HT-29 (cell line): ENCODE results near the gene CEBPG. TPM values are rescaled to one million over a fixed set of nuclear protein-coding genes. Genes with fewer than 3 reads are reported as not detected.
A peak's percentile ranks its signal among the peaks of the same experiment; 100 is the strongest.

Source experiments
- DNase-seq: peaks from one replicate; pipeline ENCODE4 v3.0.0-alpha.2; 2015; ENCODE audit warnings: low spot score
- total RNA-seq: library from RNA; depleted of rRNA; stranded (reverse); fragments of >200 nt; shearing (Covaris generic); gene quantifications from 2 replicates; pipeline ENCODE4 v1.2.3, GENCODE V29; 2014; rRNA removed

CEBPG gene
- total RNA-seq, result 35.9 and 37.4 TPM in 2 replicates

- peak; percentile 97 for DNase-seq
These were observed at the start of gene CEBPG for GRCh38 chr19:33373453-33374235. Gene CEBPG (plus strand): TSS chr19:33373709. CDS start chr19:33379240, 5,531 bp downstream.

GRCh38 chr19:33324628-33325027 lies 48.9 kb upstream of the CEBPG start:
- no peak for DNase-seq

- DNase-seq, result no peak
These were observed 47.6 kb upstream of the CEBPG start for GRCh38 chr19:33325920-33326319.

GRCh38 chr19:33329060-33329459 lies 44.4 kb upstream of the CEBPG start:
- no peak for DNase-seq

GRCh38 chr19:33329736-33330135 lies 43.8 kb upstream of the CEBPG start:
- no peak for DNase-seq

- no peak for DNase-seq
These were observed 41.3 kb upstream of the CEBPG start for GRCh38 chr19:33332248-33332647.

- DNase-seq, result no peak
These were observed 40.4 kb upstream of the CEBPG start for GRCh38 chr19:33333151-33333550.

- no peak for DNase-seq
These were observed 39.9 kb upstream of the CEBPG start for GRCh38 chr19:33333642-33334041.

GRCh38 chr19:33334271-33334670 lies 39.2 kb upstream of the CEBPG start:
- no peak for DNase-seq

- no peak for DNase-seq
These were observed 38.1 kb upstream of the CEBPG start for GRCh38 chr19:33335446-33335845.

GRCh38 chr19:33339016-33339984 lies 34.2 kb upstream of the CEBPG start:
- DNase-seq, result no peak

GRCh38 chr19:33340991-33341390 lies 32.5 kb upstream of the CEBPG start:
- no peak for DNase-seq

- DNase-seq, result no peak
These were observed 30.2 kb upstream of the CEBPG start for GRCh38 chr19:33343301-33343700.

GRCh38 chr19:33343859-33344572 lies 29.5 kb upstream of the CEBPG start:
- no peak for DNase-seq

- DNase-seq, result no peak
These were observed 29.0 kb upstream of the CEBPG start for GRCh38 chr19:33344573-33344925.

- DNase-seq, result no peak
These were observed 28.3 kb upstream of the CEBPG start for GRCh38 chr19:33345163-33345562.

- no peak for DNase-seq
These were observed 26.8 kb upstream of the CEBPG start for GRCh38 chr19:33346665-33347064.

GRCh38 chr19:33347300-33347699 lies 26.2 kb upstream of the CEBPG start:
- DNase-seq, result no peak

GRCh38 chr19:33348301-33349010 lies 25.1 kb upstream of the CEBPG start:
- DNase-seq, result no peak

- DNase-seq, result no peak
These were observed 23.9 kb upstream of the CEBPG start for GRCh38 chr19:33349319-33350289.
